Activated naive CD4-positive, alpha-beta T cell treated with anti-CD3 and anti-CD28 coated beads for 36 hours (primary cell): ENCODE measurements around the gene KCNQ5. TPM values are rescaled to one million over a fixed set of nuclear protein-coding genes. Genes with fewer than 3 reads are reported as not detected.
"Not testable (repeated sequence)": the region's sequence is repeated elsewhere in the genome, so short reads cannot be mapped to it uniquely, and the experiment has no call there.

Source experiments
- CTCF ChIA-PET: fragments of 350-600 bp; sonication (Branson Sonifier 250); formaldehyde crosslinking; loops from one replicate; lab custom pipeline; 2021; ENCODE audit warnings: antibody characterized with exemption; lab: Charles Lee
- DNase-seq: peaks from one replicate; pipeline ENCODE4 v3.0.0-alpha.2; 2020
- H3K27ac Mint-ChIP-seq: one replicate; pipeline ENCODE4 v1.8.0; 2021; ENCODE audit warnings: mild to moderate bottlenecking, mixed read lengths
- H3K27me3 Mint-ChIP-seq: one replicate; pipeline ENCODE4 v1.8.0; 2021; ENCODE audit warnings: low read depth, mixed read lengths
- H3K36me3 Mint-ChIP-seq: one replicate; pipeline ENCODE4 v1.8.0; 2021; ENCODE audit warnings: low read depth, mixed read lengths
- H3K4me1 Mint-ChIP-seq: one replicate; pipeline ENCODE4 v1.8.0; 2021; ENCODE audit warnings: low read depth, mixed read lengths
- H3K4me3 Mint-ChIP-seq: one replicate; pipeline ENCODE4 v1.8.0; 2021; ENCODE audit warnings: mild to moderate bottlenecking, moderate library complexity, mixed read lengths
- H3K9me3 Mint-ChIP-seq: one replicate; pipeline ENCODE4 v1.8.0; 2021; ENCODE audit warnings: mixed read lengths
- intact Hi-C: fragments of 100-400 bp; cut with micrococcal nuclease; formaldehyde crosslinking; loops from one replicate; pipeline ENCODE4 v1.15.1; 2023
- total RNA-seq, 2 experiments: library from RNA; stranded (reverse); gene quantifications; one replicate each; pipeline ENCODE4 v1.2.3, GENCODE V29; 2021

Gene KCNQ5
- total RNA-seq, 2 experiments from 2014 or later, result 11.8 to 12.0 TPM

- Mint-ChIP-seq H3K4me3 (no peak overlapping the region), H3K36me3 (no peaks in the 10 kb centered on the region), H3K4me1 (peaks cover 4% of the 10 kb centered on the region), H3K27ac (no peak overlapping the region), H3K9me3 (no peaks in the 10 kb centered on the region), H3K27me3 (no peaks in the 10 kb centered on the region)
- CTCF ChIA-PET, result interaction anchor here (0.6 to 1.6 kb wide), 10 partner anchors 48 to 814 kb away, joined by 3 to 7 read pairs (median 4); no protein-coding TSS in a partner anchor
- intact Hi-C loops, result loop anchor here (1.0 to 5.0 kb wide), 7 partner anchors 51 to 1649 kb away; no protein-coding TSS in a partner anchor
- DNase-seq, result peak; percentile 12
Measured at GRCh38 chr6:73180763-73181619, 559.1 kb downstream of the KCNQ5 start.

- no peak for DNase-seq
- Mint-ChIP-seq H3K27ac (no peak overlapping the region), H3K27me3 (no peaks in the 10 kb centered on the region), H3K4me3 (no peak overlapping the region), H3K36me3 (no peaks in the 10 kb centered on the region), H3K4me1 (peaks cover 4% of the 10 kb centered on the region), H3K9me3 (no peaks in the 10 kb centered on the region)
- intact Hi-C loops, result loop anchor here (5.0 kb wide), 2 partner anchors 660 to 1650 kb away; no protein-coding TSS in a partner anchor
- CTCF ChIA-PET, result interaction anchor here (0.7 to 1.6 kb wide), 5 partner anchors 32 to 815 kb away, joined by 3 to 7 read pairs (median 5); no protein-coding TSS in a partner anchor
Measured at GRCh38 chr6:73182021-73182607, 560.2 kb downstream of the KCNQ5 start.

GRCh38 chr6:73193302-73193701 lies 571.4 kb downstream of the KCNQ5 start:
- H3K4me3 Mint-ChIP-seq, DNase-seq, H3K4me1 Mint-ChIP-seq, H3K27me3 Mint-ChIP-seq, H3K9me3 Mint-ChIP-seq, H3K27ac Mint-ChIP-seq, intact Hi-C loops, CTCF ChIA-PET: not testable (repeated sequence)
- peaks cover 10% of the 10 kb centered on the region for H3K36me3 Mint-ChIP-seq

GRCh38 chr6:73194744-73195143 lies 572.9 kb downstream of the KCNQ5 start:
- CTCF ChIA-PET, result no interaction called here
- Mint-ChIP-seq H3K36me3 (peaks cover 10% of the 10 kb centered on the region), H3K9me3 (no peaks in the 10 kb centered on the region), H3K27ac (no peak overlapping the region), H3K27me3 (no peaks in the 10 kb centered on the region), H3K4me1 (no peaks in the 10 kb centered on the region), H3K4me3 (no peak overlapping the region)
- intact Hi-C loops, result no loop called here
- no peak for DNase-seq

- DNase-seq, result no peak
- Mint-ChIP-seq H3K27me3 (no peaks in the 10 kb centered on the region), H3K36me3 (no peaks in the 10 kb centered on the region), H3K27ac (no peak overlapping the region), H3K4me1 (no peaks in the 10 kb centered on the region), H3K9me3 (no peaks in the 10 kb centered on the region), H3K4me3 (no peak overlapping the region)
- CTCF ChIA-PET, result no interaction called here
- intact Hi-C loops, result no loop called here
Measured at GRCh38 chr6:73200247-73200646, 578.4 kb downstream of the KCNQ5 start.

GRCh38 chr6:73200735-73201134 lies 578.9 kb downstream of the KCNQ5 start:
- H3K27me3 Mint-ChIP-seq, result no peaks in the 10 kb centered on the region
- no peak overlapping the region for H3K4me3 Mint-ChIP-seq
- H3K4me1 Mint-ChIP-seq, result no peaks in the 10 kb centered on the region
- intact Hi-C loops, result no loop called here
- CTCF ChIA-PET, result no interaction called here
- no peaks in the 10 kb centered on the region for H3K36me3 Mint-ChIP-seq
- H3K27ac Mint-ChIP-seq, result no peak overlapping the region
- DNase-seq, result no peak
- H3K9me3 Mint-ChIP-seq, result no peaks in the 10 kb centered on the region

GRCh38 chr6:73203098-73203497 lies 581.2 kb downstream of the KCNQ5 start:
- H3K36me3 Mint-ChIP-seq, result no peaks in the 10 kb centered on the region
- peaks cover under 1% of the 10 kb centered on the region for H3K27me3 Mint-ChIP-seq
- H3K9me3 Mint-ChIP-seq, result no peaks in the 10 kb centered on the region
- H3K27ac Mint-ChIP-seq, result no peak overlapping the region
- intact Hi-C loops, result no loop called here
- H3K4me3 Mint-ChIP-seq, result no peak overlapping the region
- DNase-seq, result no peak
- CTCF ChIA-PET, result interaction anchor here (1.5 kb wide), 1 partner anchor 124 kb away, joined by 6 read pairs; no protein-coding TSS in a partner anchor
- H3K4me1 Mint-ChIP-seq, result no peaks in the 10 kb centered on the region

- H3K27me3 Mint-ChIP-seq, result peaks cover 2% of the 10 kb centered on the region
- no peak overlapping the region for H3K4me3 Mint-ChIP-seq
- CTCF ChIA-PET, result interaction anchor here (0.6 to 1.5 kb wide), 3 partner anchors 53 to 138 kb away, joined by 3 to 6 read pairs (median 3); no protein-coding TSS in a partner anchor
- no peaks in the 10 kb centered on the region for H3K36me3 Mint-ChIP-seq
- intact Hi-C loops, result no loop called here
- H3K9me3 Mint-ChIP-seq, result no peaks in the 10 kb centered on the region
- no peak for DNase-seq
- peak overlapping the region; percentile 31 for H3K27ac Mint-ChIP-seq
- no peaks in the 10 kb centered on the region for H3K4me1 Mint-ChIP-seq
Measured at GRCh38 chr6:73204252-73204651, 582.4 kb downstream of the KCNQ5 start.

GRCh38 chr6:73207221-73207837 lies 585.5 kb downstream of the KCNQ5 start:
- Mint-ChIP-seq H3K4me3 (no peak overlapping the region), H3K4me1 (no peaks in the 10 kb centered on the region), H3K9me3 (no peaks in the 10 kb centered on the region), H3K27me3 (peaks cover 2% of the 10 kb centered on the region), H3K36me3 (no peaks in the 10 kb centered on the region), H3K27ac (no peak overlapping the region)
- intact Hi-C loops, result no loop called here
- CTCF ChIA-PET, result no interaction called here
- DNase-seq, result no peak

- DNase-seq, result no peak
- intact Hi-C loops, result no loop called here
Measured at GRCh38 chr6:73209117-73209516, 587.3 kb downstream of the KCNQ5 start.

GRCh38 chr6:73216859-73217258 lies 595.0 kb downstream of the KCNQ5 start:
- Mint-ChIP-seq H3K9me3 (peaks cover 1% of the 10 kb centered on the region), H3K36me3 (no peaks in the 10 kb centered on the region), H3K4me3 (no peak overlapping the region), H3K27ac (no peak overlapping the region), H3K27me3 (peaks cover 4% of the 10 kb centered on the region), H3K4me1 (no peaks in the 10 kb centered on the region)
- intact Hi-C loops, result no loop called here
- CTCF ChIA-PET, result no interaction called here
- DNase-seq, result no peak

More at GRCh38 chr6:73209117-73209516, 587.3 kb downstream of the KCNQ5 start:
- peaks cover 2% of the 10 kb centered on the region for H3K27me3 Mint-ChIP-seq
- CTCF ChIA-PET, result no interaction called here
- H3K27ac Mint-ChIP-seq, result no peak overlapping the region
- H3K9me3 Mint-ChIP-seq, result no peaks in the 10 kb centered on the region
- no peaks in the 10 kb centered on the region for H3K4me1 Mint-ChIP-seq
- H3K36me3 Mint-ChIP-seq, result no peaks in the 10 kb centered on the region
- no peak overlapping the region for H3K4me3 Mint-ChIP-seq

GRCh38 chr6:73225396-73225795 lies 603.5 kb downstream of the KCNQ5 start, which contains the start of gene KHDC1L:
TSS of gene KHDC1L (minus strand) at chr6:73225496. CDS start at chr6:73225408, 88 bp downstream.
- H3K27me3 Mint-ChIP-seq, result no peaks in the 10 kb centered on the region
- CTCF ChIA-PET, result interaction anchor here (0.6 kb wide), 1 partner anchor 56 kb away, joined by 4 read pairs; no protein-coding TSS in a partner anchor
- intact Hi-C loops, result no loop called here
- H3K27ac Mint-ChIP-seq, result no peak within 1 kb of the TSS
- H3K36me3 Mint-ChIP-seq, result no peaks in the 10 kb centered on the region
- no peak within 1 kb of the TSS for H3K4me3 Mint-ChIP-seq
- no peaks in the 10 kb centered on the region for H3K9me3 Mint-ChIP-seq
- no peak for DNase-seq
- no peaks in the 10 kb centered on the region for H3K4me1 Mint-ChIP-seq
